NT2/D1 (cell line): ENCODE data around the gene RIMS1.

Experiments used
- SUZ12 ChIP-seq: IDR thresholded peaks from 2 replicates; pipeline ENCODE4 v1.6.1; 2011; ENCODE audit not compliant: insufficient read length, insufficient read depth; ENCODE audit errors: extremely low read depth
- YY1 ChIP-seq: IDR thresholded peaks from 2 replicates; pipeline ENCODE4 v1.6.1; 2011; ENCODE audit not compliant: insufficient read length, insufficient read depth
- ZNF274 ChIP-seq: IDR thresholded peaks from 2 replicates; pipeline ENCODE4 v1.6.1; 2011; ENCODE audit warnings: mild to moderate bottlenecking, low read depth, low read length

DNA sequence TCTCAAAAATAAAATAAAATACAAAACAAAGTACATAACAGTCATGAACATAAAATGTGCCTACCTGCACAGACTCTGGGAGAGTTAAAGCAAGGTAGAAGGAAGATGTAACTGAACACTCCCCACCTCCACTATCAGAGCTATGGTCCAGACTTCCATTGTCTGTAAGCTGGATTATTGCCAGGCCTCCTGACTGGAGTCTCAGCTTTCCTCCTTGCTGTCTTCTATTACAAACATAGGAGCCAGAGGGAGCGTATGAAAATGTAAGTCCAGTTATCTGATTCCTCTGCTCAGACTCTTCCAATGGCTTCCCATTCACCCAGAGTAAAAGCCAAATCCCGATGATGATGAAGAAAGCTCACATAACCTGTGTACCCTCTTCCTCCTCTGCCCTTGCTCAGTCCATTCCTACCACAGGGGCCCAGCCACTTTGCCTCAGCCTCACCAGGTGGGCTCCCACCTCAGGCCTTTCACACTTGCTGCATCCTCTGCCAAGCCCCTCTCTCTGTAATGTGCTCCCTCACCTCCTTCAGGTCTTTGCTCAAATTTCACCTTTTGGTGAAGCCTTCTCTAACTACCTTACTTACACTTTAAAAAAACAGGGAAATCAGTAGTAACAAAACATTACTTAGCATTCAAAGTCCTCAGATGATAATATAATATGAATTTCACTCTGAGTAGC, 194.1 kb downstream of the RIMS1 start:
- TF ChIP-seq SUZ12 (no peak), YY1 (no peak), ZNF274 (no peak)
